Left cardiac atrium (tissue), 4 donors: Measurements from ENCODE around the gene CCN5. TPM values are rescaled to one million over a fixed set of nuclear protein-coding genes. Genes with fewer than 3 reads are reported as not detected.
"Not testable (repeated sequence)": the region's sequence is repeated elsewhere in the genome, so short reads cannot be mapped to it uniquely, and the experiment has no call there.

Experiments used
- ATAC-seq, 2 donors: fragments of 200-7000 bp; cut with Tn5 transposase; one replicate each; pipeline ENCODE4 v1.9.1; 2020; ENCODE audit warnings: mild to moderate bottlenecking in 2 of 2, moderate library complexity in 2 of 2
- DNase-seq: peaks from one replicate; pipeline ENCODE4 v3.0.0-alpha.2; 2020
- intact Hi-C, 2 donors: fragments of 100-400 bp; cut with DNase I; formaldehyde crosslinking; loops; one replicate each; pipeline versions ENCODE4 v1.14.1 to v1.15.1; 2022 to 2023
- total RNA-seq, 2 donors: library from RNA; stranded (reverse); fragmentation: NEBNext Ultra II Directional; extraction: Animal tissue kit (Norgen Biotek cat#: 25700); gene quantifications; one replicate each; pipeline ENCODE4 v1.2.1, GENCODE V29; 2021
- donor health status: DM: no; HTN: yes; CAD: no.
- donor health status: DM: no; HTN: yes; CAD: no; lungs with severe emphysema.
- donor health status: DM: yes; HTN: yes; CAD: no.
- donor health status: Dilated cardiomyopathy.

The CCN5 gene
- total RNA-seq, 2 donors from 2014 or later: 25.1 to 63.6 TPM

- intact Hi-C loops: no loop called here
- ATAC-seq: peak; percentile 74 to 92
- peak; percentile 88 for DNase-seq
These were observed 22.2 kb upstream of the CCN5 start for GRCh38 chr20:44692932-44693480.

- no peak for ATAC-seq
- intact Hi-C loops: no loop called here
- no peak for DNase-seq
These were observed 21.5 kb upstream of the CCN5 start for GRCh38 chr20:44693627-44694026.

GRCh38 chr20:44694159-44694558, 21.0 kb upstream of the CCN5 start:
- intact Hi-C loops: no loop called here
- no peak for ATAC-seq
- DNase-seq: no peak

GRCh38 chr20:44695295-44695673, 19.9 kb upstream of the CCN5 start:
- intact Hi-C loops: no loop called here
- ATAC-seq (no peak), DNase-seq (no peak)

DNA sequence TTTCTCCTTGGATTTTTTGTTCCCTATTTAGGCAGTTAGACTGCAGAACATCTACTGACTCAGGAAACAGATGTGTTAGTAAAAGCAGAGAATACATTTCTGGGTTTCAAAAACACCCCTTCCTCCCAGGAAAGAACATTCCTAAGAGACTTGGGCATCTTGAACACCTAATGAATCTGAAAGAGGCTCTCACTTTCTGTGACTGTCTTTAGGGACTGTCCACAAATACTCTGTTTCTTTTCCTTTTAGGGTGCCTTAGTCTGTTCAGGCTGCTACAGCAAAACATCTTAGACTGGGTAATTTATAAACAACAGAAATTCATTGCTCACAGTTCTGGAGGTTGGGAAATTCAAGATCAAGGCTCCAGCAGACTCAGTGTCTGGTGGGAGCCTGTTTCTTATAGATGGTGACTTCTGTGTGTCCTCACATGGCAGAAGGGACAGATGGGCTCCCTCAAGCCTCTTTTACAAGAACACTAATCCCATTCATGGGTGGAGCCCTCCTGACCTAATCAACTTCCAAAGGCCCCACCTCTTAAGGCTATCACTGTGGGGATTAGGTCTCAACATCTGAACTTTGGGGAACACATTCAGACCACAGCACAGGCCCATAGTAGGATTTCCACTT, 19.4 kb upstream of the CCN5 start:
- no peak for DNase-seq
- ATAC-seq: no peak
- intact Hi-C loops: no loop called here

DNA sequence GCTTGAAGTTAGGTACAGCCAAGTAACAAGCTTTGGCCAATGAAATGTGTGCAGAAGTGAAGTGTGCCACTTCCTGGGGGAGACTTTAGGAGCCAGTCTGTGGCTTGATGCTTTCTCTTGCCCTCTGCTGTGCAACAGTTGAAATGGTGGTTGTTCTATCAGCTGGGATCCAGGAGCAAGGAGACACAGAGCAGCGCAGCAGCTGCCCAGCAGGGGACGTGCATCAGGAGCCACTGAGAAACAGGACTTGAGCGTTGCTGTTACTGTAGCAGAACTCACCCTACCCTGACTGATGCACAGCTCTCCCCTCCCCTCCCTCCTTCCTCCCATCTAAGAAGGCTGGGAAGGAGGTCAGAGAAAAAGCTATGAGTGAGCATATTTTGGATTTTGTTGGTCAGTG, 18.9 kb upstream of the CCN5 start:
- ATAC-seq (no peak), DNase-seq (no peak)
- intact Hi-C loops: no loop called here

DNA sequence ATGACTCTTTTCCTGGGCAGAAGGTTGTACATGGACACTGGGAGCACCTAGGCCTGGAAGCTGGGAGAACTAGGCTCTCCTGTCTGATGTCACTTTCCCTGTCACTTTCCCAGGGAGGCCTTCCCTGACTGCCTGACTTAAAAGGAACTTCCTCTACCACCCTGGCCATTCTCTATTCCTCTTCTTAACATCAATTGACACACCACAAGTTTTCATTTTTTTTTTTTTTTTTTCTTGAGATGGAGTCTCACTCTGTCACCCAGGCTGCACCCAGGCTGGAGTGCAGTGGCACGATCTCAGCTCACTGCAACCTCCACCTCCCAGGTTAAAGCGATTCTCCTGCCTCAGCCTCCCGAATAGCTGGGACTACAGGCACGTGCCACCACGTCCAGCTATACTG, 18.1 kb upstream of the CCN5 start:
- DNase-seq, intact Hi-C loops, ATAC-seq: not testable (repeated sequence)

DNA sequence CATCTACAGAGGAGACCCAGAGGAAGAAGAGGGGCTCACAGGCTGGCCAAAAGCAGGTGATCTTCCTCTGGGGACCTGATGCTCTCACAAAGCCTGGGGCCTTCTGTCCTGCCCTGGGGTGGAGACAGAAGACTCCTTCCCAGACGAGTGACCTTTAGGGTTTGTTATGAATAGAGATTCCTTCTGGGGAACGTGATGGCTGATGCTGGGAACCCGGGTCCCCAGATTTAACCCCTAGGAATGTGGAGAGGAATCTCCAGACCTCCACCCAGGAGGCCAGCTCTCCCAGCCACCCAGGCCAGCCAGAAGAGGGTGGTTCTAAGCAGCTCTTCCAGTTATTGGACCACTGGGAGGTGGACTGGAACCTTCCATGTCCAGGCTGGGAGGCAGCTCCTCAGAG, 16.8 kb upstream of the CCN5 start:
- ATAC-seq: no peak
- intact Hi-C loops: no loop called here
- DNase-seq: no peak

- intact Hi-C loops: no loop called here
- DNase-seq (no peak), ATAC-seq (no peak)
These were observed 14.9 kb upstream of the CCN5 start for GRCh38 chr20:44700306-44700705.

- DNase-seq (no peak), ATAC-seq (no peak)
- intact Hi-C loops: no loop called here
These were observed 13.9 kb upstream of the CCN5 start for GRCh38 chr20:44701118-44701857.

GRCh38 chr20:44701858-44702256, 13.3 kb upstream of the CCN5 start:
- DNase-seq (no peak), ATAC-seq (no peak)
- intact Hi-C loops: no loop called here

GRCh38 chr20:44702776-44703175, 12.4 kb upstream of the CCN5 start:
- intact Hi-C loops: no loop called here
- peak; percentile 92 for ATAC-seq
- DNase-seq: peak; percentile 89

DNA sequence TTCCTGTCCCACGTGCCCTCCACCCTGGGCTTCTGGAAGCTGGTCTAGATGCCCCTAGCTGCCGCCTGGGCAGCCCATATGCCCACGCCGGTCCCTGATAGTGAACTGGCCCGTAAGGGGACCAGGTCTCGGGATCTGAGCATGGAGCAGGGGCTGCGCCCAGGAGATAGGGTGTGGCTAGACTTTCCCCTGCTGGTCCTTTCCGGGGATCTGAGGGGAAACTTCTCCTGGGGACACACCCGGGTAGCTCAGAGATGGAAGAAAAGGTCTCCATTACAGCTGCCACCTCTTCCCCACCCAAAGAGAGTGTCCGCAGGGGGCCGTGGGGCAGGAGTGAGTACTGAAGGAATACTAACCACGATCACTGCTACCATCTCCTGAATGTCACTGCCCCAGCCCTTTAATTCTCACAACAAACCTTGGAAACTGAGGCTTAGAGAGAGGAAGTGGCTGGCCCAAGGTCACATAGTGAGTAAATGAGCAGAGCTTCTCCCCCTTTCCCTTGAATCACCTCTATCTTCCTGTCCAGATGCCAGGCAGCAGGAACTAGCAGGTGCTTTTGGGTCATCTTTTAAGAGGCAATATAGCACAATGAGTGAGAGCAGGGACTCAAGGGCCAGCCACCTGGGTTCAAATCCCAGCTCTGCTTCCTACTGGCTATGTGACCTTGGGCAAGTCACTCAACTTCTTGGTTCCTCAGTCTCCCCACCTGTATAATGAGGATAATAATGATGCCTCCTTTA, 11.8 kb upstream of the CCN5 start:
- peak; percentile 17 to 42 for ATAC-seq
- intact Hi-C loops: no loop called here
- no peak for DNase-seq

DNA sequence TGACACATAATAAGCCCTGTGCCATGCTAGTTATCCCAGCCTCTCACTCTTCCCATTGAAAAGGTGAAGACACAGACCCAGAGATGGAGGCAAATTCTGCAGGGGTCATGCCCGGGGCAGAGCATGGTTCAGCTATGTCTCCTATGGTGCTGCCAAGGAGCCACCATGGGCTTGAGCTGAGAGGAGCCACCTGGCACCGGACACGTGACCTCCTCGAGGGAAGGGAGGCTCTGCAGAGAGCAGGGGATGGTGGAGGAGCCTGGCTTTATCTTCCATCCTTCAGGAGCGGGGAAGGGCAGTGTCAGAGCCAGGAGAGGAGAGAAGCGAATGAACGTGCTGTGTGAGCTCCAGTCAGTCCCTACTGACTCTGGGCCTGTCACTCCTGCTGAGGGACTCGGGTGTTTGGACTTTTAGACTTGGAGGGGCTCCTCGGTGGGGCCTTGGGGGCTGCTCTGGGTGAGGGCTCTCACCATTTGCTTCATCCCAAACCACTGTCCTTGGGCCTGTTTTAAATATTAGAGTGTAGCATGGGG, 11.1 kb upstream of the CCN5 start:
- intact Hi-C loops: no loop called here
- DNase-seq (no peak), ATAC-seq (no peak)

GRCh38 chr20:44704551-44704971, 10.6 kb upstream of the CCN5 start:
- no peak for ATAC-seq
- intact Hi-C loops: no loop called here
- DNase-seq: no peak

DNA sequence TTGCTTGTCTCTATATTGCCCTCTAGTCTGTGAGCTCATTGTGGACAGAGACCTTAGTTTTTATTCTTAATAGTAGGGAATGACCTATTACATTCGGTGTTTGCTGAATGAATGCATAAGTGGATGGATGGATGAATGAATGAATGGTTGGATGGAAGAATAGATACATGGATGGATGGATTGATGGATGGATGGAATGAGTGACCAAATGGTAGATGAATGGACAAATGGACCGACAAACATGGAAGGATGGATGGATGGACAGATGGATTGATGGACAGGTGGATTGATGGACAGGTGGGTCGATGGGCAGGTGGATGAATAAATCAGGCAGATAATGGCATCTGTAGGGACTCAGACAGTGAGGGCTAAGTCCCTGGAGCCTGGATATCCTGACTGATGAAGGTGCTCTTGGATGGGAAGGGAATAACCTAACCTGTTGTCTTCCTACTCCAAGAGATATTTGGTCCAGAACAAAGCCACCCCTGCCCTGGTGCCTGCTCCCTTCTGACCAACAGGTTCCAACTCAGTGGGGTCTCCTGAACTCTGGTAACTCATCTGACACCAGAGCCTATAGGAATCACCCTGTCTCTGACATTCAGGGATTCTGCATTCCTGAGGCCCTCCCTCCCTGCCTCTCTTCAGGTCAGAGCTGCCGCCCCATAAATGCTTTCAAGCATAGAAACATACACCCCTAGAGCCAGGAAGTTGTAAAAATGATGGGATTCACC, 9.6 kb upstream of the CCN5 start:
- DNase-seq: no peak
- intact Hi-C loops: no loop called here
- no peak for ATAC-seq

- intact Hi-C loops: no loop called here
- DNase-seq: no peak
- ATAC-seq: peak; percentile 16 to 76
These were observed 8.7 kb upstream of the CCN5 start for GRCh38 chr20:44706301-44707017.

DNA sequence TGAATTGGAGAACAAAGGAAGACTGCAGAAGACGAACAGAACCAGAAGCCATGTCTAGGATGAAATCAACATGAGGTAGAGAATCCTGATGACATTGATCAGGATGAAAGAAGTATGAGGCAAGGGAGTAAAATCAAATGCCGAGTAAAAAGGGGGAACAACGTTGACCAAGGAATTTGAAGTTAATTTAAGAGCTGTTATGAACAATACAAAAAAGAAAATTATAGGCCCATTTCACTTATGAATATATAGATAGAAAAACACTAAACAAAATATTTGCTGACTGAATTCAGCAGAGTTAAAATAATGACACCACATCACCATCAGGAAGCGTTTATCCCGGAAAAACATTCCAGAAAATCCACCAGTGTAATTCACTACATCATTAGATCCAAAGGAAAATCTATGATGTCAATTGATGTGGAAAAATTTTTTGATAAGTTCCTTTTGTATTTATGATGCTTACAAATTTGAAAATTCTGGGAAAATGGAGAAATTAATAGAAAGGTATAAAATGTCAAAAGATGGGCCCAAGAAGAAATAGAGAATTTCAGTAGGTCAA, 8.1 kb upstream of the CCN5 start:
- intact Hi-C loops: no loop called here
- ATAC-seq (no peak), DNase-seq (no peak)
